ENCODE data around the gene ZBTB38. TPM values are rescaled to one million over a fixed set of nuclear protein-coding genes. Genes with fewer than 3 reads are reported as not detected.

Gene ZBTB38
- total RNA-seq, 1 donor from 2014 or later: 29.4 TPM

DNA sequence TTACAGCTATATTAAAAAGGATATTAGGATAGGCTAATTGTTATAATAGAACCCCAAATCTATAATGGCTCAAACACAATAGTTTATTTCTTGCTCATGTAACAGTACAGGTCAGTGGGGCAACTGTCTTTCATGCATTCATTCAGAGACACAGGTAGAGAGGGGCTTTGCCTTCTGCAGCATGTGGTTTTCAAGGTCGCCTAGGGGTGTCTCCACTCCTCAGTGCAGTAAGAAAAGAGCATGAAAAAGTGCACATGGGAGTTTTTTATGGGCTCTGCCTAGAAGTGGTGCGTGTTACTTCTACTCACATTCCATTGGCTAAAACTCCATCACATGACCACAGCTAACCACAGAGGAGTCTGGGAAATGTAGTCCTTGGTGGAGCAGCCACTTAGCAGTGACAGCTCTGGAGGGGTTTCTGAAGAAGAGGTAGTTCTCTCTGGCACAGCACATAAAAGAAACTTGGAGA lies 1.8 kb downstream of the ZBTB38 start:
- no peaks in the 10 kb centered on the region for H3K27me3 Mint-ChIP-seq
- peak overlapping the region; percentile 30 for H3K4me3 Mint-ChIP-seq
- TF ChIP-seq, protein P1, sequence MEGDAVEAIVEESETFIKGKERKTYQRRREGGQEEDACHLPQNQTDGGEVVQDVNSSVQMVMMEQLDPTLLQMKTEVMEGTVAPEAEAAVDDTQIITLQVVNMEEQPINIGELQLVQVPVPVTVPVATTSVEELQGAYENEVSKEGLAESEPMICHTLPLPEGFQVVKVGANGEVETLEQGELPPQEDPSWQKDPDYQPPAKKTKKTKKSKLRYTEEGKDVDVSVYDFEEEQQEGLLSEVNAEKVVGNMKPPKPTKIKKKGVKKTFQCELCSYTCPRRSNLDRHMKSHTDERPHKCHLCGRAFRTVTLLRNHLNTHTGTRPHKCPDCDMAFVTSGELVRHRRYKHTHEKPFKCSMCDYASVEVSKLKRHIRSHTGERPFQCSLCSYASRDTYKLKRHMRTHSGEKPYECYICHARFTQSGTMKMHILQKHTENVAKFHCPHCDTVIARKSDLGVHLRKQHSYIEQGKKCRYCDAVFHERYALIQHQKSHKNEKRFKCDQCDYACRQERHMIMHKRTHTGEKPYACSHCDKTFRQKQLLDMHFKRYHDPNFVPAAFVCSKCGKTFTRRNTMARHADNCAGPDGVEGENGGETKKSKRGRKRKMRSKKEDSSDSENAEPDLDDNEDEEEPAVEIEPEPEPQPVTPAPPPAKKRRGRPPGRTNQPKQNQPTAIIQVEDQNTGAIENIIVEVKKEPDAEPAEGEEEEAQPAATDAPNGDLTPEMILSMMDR (conservative IDR thresholded peaks at IDR 0.05): peak; percentile 54
- peak overlapping the region; percentile 99 for H3K27ac Mint-ChIP-seq
- peaks cover 48% of the 10 kb centered on the region for H3K4me1 Mint-ChIP-seq (ENCODE audit: unreplicated experiment)
- H3K36me3 Mint-ChIP-seq: peaks cover 3% of the 10 kb centered on the region
- DNase-seq (ENCODE audit: extremely low spot score, unreplicated experiment): no peak
- H3K9me3 Mint-ChIP-seq: peaks cover 6% of the 10 kb centered on the region

DNA sequence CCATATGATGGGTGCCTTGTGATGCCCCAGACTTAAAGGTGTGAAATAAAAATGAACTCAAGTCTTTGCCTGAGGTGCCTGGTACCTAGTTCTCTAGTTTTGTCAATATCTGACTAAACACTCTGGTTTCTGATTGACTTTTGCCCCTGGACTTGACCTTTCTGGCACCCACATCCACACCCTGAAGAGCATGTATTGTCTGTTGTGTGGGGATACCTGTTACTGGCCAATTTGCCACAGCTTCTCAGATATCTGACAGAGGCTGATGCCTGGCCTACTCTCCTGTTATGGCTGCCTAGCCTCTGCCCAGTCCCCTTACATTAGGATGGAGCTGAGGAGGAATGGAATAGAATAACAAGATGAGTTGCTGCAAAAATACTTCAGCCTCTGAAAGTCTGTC lies 3.6 kb downstream of the ZBTB38 start:
- peaks cover 3% of the 10 kb centered on the region for H3K36me3 Mint-ChIP-seq
- peaks cover 37% of the 10 kb centered on the region for H3K4me1 Mint-ChIP-seq (ENCODE audit: unreplicated experiment)
- H3K9me3 Mint-ChIP-seq: peaks cover 6% of the 10 kb centered on the region
- no peak for DNase-seq (ENCODE audit: extremely low spot score, unreplicated experiment)
- TF ChIP-seq, protein P1 (conservative IDR thresholded peaks at IDR 0.05): no peak
- H3K4me3 Mint-ChIP-seq: no peak overlapping the region
- H3K27me3 Mint-ChIP-seq: no peaks in the 10 kb centered on the region
- no peak overlapping the region for H3K27ac Mint-ChIP-seq

DNA sequence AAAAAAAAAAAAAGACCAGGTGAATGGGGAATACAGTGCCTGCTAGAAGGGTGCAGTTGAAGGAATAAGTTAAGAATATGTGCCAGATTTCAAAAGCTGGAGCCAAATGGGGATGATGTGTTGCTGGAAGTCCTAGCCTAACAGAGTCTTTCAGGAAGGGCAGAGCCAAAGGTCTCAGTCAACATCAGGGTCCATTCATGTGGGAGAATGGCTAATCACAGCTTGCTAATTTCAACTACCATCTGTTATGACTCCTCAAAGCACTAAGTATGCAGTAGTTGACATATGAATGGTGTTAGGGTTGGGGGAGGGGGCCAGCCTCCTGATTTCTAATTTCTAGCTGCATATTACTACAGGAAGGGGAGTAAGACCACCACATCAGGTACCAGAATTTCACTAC lies 4.4 kb downstream of the ZBTB38 start:
- H3K27ac Mint-ChIP-seq: no peak overlapping the region
- no peak overlapping the region for H3K4me3 Mint-ChIP-seq
- H3K9me3 Mint-ChIP-seq: peaks cover 6% of the 10 kb centered on the region
- peaks cover 30% of the 10 kb centered on the region for H3K4me1 Mint-ChIP-seq (ENCODE audit: unreplicated experiment)
- TF ChIP-seq, protein P1 (conservative IDR thresholded peaks at IDR 0.05): no peak
- H3K27me3 Mint-ChIP-seq: no peaks in the 10 kb centered on the region
- DNase-seq (ENCODE audit: extremely low spot score, unreplicated experiment): no peak
- H3K36me3 Mint-ChIP-seq: peaks cover 3% of the 10 kb centered on the region

DNA sequence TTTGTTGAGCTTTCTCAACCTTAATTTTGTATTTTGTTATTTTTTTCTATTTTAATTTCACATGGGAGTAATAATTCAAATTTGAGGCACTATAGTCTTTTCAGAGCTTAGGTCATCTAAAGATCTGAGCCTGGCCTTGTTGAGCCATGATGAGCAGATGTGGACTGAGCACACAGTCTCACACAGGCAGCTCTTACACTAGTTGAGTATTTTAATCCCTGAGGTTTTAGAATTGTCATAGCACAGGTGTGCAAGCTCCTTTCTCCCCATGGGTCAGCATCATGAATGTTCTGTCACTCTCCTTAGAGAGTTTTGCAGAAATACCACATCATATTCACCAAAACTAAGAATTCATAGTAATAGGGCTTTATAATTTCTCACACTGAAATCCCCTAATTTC lies 4.9 kb downstream of the ZBTB38 start:
- H3K27ac Mint-ChIP-seq: no peak overlapping the region
- DNase-seq (ENCODE audit: extremely low spot score, unreplicated experiment): no peak
- H3K4me3 Mint-ChIP-seq: no peak overlapping the region
- TF ChIP-seq, protein P1 (conservative IDR thresholded peaks at IDR 0.05): no peak
- no peaks in the 10 kb centered on the region for H3K27me3 Mint-ChIP-seq
- H3K9me3 Mint-ChIP-seq: peaks cover 6% of the 10 kb centered on the region
- H3K36me3 Mint-ChIP-seq: peaks cover 3% of the 10 kb centered on the region
- peaks cover 24% of the 10 kb centered on the region for H3K4me1 Mint-ChIP-seq (ENCODE audit: unreplicated experiment)

DNA sequence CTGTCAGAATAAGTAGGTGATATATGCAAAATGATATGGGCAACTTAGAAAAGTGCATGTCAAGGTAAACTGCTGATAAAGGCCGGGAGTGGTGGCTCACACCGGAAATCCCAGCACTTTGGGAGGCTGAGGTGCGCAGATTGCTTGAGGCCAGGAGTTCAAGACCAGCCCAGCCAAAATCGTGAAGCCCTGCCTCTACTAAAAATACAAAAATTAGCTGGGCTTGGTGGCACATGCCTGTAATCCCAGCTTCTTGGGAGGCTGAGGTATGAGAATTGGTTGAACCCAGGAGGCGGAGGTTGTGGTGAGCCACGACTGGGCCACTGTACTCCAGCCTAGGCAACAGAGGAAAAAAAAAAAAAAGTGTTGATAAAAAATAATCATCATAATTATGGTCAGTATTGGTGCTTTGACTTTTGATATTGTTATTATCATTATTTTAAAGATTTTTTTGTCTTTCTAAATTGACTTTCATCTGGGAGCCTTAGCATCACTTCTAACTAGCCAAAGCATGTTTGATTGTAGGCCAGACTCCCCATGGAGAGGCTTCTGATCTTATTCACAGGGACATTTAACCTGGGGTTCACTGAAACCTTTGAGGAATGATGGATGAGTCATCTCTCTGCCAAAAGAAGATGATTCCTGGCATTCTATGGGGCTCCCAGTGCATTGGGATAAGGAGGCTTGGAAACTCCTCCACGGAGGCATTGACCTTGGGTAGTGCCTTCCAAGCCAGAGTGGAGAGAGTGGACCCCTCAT lies 5.6 kb downstream of the ZBTB38 start:
- Mint-ChIP-seq H3K4me3 (no peak overlapping the region), H3K27me3 (no peaks in the 10 kb centered on the region), H3K27ac (no peak overlapping the region), H3K9me3 (peaks cover 6% of the 10 kb centered on the region), H3K4me1 (ENCODE audit: unreplicated experiment) (peaks cover 17% of the 10 kb centered on the region), H3K36me3 (peaks cover 3% of the 10 kb centered on the region)
- TF ChIP-seq, protein P1 (conservative IDR thresholded peaks at IDR 0.05): no peak
- no peak for DNase-seq (ENCODE audit: extremely low spot score, unreplicated experiment)
